GM18502 (cell line): ENCODE results near the gene ASB11.
A peak's percentile ranks its signal among the peaks of the same experiment; 100 is the strongest.
"Not testable (repeated sequence)": the region's sequence is repeated elsewhere in the genome, so short reads cannot be mapped to it uniquely, and the experiment has no call there.

Source experiments
- ATAC-seq: cut with Tn5 transposase; IDR thresholded peaks from one replicate; pipeline ENCODE4 v1.9.1; 2021; ENCODE audit warnings: mild to moderate bottlenecking; ENCODE audit not compliant: unreplicated experiment, poor library complexity

ASB11 gene

DNA sequence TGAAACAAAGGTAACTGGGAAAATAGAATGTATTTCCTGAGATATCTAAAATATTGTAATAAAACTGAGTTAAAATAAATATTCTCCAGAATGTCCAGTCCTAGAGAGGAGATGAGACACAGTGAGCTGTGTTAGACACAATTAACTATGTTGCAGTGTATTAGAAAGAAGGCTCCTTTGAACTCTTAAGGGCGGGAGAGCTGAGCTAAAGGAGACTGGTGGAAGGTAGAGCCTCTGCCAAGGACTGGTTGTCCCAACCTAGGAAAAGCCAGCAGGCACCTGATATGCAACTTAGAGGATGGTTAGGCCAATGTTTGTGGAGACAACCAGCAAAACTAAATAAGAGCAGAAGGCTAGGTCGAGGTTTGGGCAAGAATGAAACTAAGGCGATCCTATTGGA, 4.3 kb downstream of the ASB11 start:
- no peak for ATAC-seq

DNA sequence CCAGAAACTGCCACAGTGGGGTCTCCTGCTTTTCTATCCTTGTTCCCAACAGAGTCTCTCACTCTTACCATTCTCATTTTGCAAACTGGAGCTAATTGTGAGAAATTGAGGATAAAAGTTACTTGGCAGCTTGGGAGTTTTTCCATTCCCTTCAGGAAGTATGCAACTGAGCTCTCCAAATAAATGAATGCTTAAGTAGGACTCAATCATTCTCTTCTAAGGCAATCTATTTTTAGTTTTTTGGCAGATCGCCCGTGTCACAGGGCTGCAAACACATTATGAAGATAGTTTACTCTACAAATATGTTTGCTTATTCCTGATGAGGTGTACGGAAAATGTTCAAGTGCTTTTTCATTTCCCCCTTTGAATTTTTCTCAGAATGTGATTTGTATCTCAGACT, 5.3 kb downstream of the ASB11 start:
- ATAC-seq = no peak

DNA sequence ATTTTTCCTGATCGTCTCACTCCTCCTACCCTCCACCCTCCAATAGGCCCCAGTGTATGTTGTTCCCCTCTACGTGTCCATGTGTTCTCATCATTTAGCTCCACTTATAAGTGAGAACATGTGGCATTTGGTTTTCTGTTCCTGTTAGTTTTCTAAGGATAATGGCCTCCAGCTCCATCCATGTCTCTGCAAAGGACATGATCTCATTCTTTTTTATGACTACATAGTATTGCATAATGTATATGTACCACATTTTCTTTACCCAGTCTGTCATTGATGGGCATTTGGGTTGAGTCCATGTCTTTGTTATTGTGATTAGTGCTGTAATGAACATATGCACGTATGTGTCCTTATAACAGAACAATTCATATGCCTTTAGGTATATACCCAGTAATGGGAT, 9.5 kb downstream of the ASB11 start:
- ATAC-seq = not testable (repeated sequence)

DNA sequence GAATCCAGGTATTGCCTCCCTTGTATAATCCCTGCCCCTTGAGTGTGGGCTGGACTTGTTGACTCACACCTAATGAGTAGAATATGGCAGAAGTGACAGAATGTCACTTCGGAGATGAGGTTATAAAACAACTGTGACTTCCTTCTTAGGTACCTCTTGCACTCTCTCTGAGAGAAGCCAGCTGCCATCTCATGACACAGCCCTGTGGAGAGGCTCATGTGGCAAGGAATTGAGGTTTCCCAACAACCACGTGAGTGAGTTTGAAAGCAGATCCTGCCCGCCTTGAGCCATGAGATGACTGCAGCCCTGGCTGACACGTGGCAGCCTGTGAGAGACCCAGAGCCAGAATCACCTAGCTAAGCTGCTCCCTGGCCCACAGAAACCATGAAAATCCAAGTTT, 13.5 kb downstream of the ASB11 start:
- no peak for ATAC-seq

GRCh38 chrX:15299941-15300851, 15.2 kb downstream of the ASB11 start:
- ATAC-seq = no peak

- ATAC-seq = no peak
Observed at GRCh38 chrX:15298780-15299179, 16.7 kb downstream of the ASB11 start.

GRCh38 chrX:15298201-15298600, 17.2 kb downstream of the ASB11 start:
- no peak for ATAC-seq

DNA sequence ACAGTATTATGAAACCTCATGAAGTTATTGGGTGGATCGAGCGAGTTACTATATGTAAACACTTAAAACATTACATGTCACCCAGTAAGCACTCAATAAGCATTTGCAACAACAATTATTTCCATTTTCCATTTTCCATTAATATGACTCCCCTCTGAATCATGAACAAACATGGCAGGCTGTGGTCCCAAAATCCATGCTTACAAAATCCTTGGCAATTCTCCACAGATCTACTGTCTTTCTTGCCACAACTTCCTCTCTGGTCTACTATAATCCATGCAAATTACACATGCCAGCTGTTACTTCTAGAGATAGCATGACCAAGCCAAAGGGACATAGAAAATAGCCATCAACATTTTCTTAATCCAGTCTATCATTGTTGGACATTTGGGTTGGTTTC, 22.0 kb downstream of the ASB11 start:
- no peak for ATAC-seq

- no peak for ATAC-seq
Observed at GRCh38 chrX:15292861-15293260, 22.6 kb downstream of the ASB11 start.

GRCh38 chrX:15277604-15278003, 37.8 kb downstream of the ASB11 start:
- no peak for ATAC-seq

DNA sequence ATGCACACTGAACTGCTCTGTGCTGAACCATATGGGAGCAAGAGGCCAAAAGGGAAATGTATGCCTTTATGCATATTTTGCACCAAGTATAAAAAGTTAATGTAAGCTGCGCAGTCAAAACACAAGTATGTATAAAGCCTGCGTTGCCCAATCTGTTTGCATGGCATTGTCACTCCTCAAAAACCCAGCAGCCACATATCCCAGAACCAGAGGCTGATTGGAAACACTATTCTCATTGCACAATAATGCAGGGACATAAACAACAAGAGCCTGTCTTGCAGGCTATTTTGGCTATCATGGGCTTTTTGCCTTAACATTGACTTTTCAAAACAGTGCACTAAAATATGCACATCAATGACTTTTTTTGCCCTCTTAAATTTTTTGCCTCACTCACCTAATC, 40.5 kb downstream of the ASB11 start:
- no peak for ATAC-seq

- ATAC-seq = not testable (repeated sequence)
Observed at GRCh38 chrX:15273275-15273674, 42.2 kb downstream of the ASB11 start.

- no peak for ATAC-seq
Observed at GRCh38 chrX:15271757-15272156, 43.7 kb downstream of the ASB11 start.

DNA sequence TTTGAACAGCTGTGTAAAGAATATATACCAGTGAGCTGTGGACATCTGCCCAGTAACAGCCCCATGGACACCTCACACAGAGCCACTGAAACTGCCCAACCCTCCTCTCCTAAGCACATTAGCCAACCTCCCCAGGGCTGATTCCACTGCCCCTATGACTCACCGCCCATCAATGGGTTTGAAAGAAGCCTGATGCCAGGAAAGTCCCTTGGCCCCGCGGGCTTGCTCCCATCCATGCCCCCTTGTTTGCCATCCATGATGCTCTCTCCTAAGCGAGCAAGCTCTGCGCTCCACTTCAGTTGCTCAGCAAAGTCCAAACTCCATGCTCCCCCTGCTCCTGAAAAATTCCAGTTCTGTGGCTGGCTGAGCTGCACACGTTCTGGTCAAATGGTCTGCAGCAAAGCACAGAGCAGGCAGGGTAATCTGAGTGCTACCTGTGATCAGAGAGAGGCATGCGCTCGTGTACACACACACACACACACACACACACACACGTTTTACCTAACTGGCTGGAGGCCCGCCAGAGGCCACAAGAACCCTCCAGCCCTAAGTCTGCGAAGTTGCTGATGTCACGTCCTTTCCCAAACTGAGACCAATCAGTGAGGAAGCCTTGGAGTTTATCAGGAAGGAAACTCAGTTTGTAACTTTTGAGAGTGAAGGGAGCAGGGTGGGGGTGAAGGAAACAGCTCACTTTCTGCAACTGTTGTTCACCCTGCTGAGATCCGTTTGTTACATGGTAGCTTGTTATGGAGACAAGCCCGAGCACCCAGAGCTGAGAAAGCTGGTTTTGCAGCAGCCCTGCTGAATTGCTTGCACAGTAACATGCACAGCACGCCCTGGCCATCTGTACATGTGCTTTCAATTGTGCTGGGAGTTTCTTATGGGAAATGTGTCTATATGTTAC, 45.6 kb downstream of the ASB11 start, which contains the start of gene ASB9:
TSS of gene ASB9 (minus strand) at position 466 of the 904 bp plus-strand sequence. CDS start at position 257, 209 bp downstream.
- ATAC-seq = peak; percentile 73

DNA sequence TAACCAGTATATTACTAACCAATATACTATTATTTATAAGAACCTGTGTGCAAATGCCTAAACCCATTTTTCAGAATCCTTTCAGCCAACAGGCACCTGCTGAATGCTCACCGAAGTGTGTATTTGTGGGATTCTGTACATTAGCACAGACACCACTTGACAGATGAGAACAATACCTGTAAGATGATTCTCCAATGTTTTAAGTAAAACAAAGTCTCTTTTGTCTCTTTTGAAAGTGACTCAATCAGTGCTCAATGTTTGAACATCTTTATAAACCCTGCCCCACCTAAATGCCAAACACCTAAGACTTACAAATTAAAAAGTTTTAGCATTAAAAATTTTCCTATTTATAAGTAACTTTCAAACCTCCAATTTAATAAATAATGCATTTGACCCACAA, 46.3 kb downstream of the ASB11 start:
- no peak for ATAC-seq

DNA sequence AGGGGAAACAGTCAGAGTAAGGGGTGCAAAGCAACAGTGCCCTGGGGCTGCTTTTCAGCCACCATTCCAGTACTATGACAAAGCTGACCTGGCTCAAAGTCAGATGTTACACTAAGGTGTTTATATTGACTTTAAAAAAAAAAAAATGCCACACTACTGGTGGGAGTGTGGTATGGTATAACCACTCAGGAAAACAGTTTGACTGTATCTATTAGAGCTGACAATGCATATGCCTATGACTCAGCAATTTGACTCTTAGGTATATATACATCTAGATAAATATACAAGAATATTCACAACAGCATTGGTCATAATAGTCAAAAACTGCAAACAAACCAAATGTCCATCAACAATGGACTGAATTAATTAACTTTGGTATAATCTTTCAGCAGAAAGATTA, 60.6 kb downstream of the ASB11 start:
- no peak for ATAC-seq

DNA sequence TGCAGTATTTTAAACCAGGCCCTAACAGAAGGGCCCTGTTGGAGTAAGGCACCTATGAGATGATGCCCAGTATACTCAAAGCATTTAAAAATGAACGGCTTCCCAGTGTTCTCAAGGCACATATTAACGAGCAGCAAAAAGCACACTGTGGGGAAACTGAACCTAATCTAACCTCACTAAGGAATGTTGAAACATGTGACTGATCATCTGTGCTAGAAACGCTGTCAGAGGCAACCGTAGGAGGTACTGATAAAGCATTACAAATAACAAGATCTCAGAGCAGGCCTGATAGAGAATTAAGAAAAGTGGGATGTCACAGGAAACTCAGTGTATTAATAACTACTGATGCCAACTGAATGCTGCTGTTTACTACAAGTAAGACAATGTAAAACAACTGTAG, 69.5 kb downstream of the ASB11 start:
- ATAC-seq = no peak

DNA sequence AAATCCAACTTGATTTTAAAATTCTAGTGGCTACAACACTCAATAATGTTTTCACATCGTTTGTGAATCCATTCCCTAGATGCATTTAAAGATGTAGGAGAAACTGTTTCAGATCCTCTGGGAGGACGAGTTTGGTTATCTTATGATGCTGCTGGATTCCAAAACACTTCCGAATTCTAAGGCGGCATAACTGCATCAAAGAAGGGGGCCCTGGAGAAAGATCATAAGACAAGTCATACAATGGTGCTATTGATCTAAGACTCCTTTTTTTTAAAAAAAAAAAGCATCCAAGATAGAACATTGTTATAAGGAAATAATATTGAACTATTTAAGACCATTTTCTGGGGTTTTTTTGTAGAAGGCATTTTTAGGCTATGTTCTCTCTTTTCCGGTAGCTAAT, 71.0 kb downstream of the ASB11 start:
- ATAC-seq = no peak

DNA sequence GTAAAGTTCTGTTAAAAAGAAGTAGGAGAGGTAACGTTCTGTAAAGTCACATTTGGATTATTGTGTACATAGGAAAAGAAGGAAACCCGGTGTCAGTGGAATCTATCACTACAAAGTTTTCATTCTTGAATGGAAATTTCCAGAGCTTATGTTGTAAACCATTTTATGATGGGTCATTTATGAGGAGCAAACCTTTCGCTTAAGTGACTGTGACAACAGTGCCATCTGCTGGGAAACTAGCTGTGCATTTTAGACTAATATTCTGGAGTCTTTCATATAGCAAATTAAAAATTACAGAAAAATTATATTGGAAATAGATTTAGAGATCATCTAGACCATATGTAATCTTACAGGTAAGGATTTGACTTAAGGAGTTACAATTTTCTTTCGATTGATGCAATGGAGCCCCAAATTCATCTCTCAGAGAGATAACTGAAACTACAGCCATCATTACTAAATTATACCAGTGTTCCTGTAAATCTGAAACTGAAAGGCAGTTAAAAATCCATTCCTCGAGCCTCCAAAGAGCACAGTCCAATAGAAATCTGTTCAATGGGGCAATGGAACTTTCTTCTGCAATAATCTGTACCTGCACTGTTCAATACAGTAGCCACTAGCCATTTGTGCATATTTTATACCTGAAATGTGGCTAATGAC, 72.4 kb downstream of the ASB11 start:
- ATAC-seq = no peak

DNA sequence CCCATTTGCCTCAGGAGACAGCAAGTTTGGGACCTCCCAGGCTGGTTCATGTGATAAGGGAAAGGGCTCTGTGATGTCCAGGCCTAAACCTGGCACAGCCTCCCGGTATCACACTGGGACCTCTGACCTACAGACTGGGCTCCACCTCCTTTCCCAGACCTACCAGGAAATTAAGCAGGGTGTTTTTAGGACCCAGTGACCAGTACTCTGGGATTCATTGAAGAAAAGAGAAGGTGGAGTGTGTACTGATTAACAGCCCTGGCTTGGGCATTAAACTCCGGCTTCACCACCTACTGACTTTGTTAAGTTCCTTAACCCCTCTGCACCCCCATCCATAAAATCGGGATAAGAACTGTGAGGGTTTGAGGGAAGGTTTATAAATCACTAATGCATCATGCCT, 74.1 kb downstream of the ASB11 start:
- no peak for ATAC-seq

DNA sequence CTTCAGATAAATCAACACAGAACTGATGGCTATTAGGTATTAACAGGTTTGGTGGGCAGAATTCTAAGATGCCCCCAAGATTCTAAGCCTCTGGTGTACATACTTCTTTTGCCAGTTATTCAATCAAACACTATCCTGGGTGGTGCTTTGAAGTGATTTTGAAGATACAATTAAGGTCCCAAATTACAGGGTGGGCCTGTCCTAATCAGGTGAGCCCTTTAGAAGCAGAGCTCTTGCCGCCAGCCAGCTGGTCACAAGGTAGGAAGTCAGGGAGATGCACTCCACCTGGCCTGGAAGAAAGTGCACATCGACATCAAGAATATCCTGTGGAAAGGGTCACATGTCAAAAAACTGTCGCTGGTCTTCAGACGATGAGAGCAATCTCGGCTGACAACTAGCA, 75.0 kb downstream of the ASB11 start:
- ATAC-seq = no peak
